Epithelial cell of proximal tubule (primary cell): Measurements from ENCODE around the gene C6orf47. TPM values are rescaled to one million over a fixed set of nuclear protein-coding genes. Genes with fewer than 3 reads are reported as not detected.

Experiments used
- DNase-seq: peaks from one replicate; pipeline ENCODE4 v3.0.0-alpha.2; 2011; ENCODE audit warnings: low read depth
- H3K4me3 ChIP-seq: 2 replicates; pipeline ENCODE4 v1.5.1; 2011; ENCODE audit warnings: low read depth, mild to moderate bottlenecking, low read length
- total RNA-seq: library from RNA; depleted of rRNA; stranded (reverse); fragments of >200 nt; gene quantifications from 2 replicates; pipeline ENCODE4 v1.2.3, GENCODE V29; 2015
- TF ChIP-seq, protein P1 (sequence below): conservative IDR thresholded peaks from 2 replicates; pipeline ENCODE4 v1.5.1; 2012; ENCODE audit warnings: low read depth, mild to moderate bottlenecking, low read length

C6orf47 gene
- total RNA-seq, 1 donor from 2014 or later: 17.2 TPM

DNA sequence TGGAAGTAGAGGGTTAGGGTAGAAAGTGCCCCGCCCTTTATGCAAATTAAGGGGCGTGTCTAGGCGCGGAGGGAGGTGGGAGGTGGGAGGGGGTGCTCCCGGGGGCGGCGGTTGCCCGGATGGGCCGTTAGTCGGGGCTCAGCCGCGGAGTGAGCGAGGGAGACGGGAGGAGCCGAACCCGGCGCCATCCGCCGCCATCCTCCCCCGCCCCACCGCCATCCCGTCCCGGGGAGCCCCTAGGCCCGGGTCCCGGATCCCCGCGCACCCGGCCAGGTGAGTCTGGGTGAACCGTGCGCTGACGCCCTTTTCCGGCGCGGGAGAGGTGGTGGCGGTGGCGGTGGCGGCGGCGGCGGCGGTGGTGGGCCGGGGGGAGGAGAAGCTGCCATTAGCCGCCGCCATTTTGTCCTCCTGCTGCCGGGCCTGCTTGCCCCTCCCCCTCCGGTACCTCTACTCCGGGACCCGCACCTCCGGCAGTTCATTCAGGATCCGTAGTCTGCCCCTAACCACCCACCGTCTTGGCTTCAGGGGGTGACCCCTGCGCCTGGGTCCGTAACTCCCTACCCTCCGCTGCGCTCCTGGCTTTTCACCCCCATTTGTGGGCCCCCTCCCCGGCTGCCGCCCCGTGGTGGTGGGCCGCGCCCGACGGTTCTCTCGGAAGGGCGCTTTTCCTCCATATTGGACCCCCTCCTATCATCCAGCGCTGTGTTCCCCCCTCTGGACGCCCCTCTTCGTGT lies 39.8 kb downstream of the C6orf47 start, which contains the start of gene PRRC2A:
Gene PRRC2A, plus strand, starts transcription at position 130 of the 734 bp plus-strand sequence. CDS start 2,075 bp downstream, outside the sequence.
- H3K4me3 ChIP-seq: peak within 1 kb of the TSS; percentile 94
- DNase-seq: no peak
- TF ChIP-seq, protein P1, sequence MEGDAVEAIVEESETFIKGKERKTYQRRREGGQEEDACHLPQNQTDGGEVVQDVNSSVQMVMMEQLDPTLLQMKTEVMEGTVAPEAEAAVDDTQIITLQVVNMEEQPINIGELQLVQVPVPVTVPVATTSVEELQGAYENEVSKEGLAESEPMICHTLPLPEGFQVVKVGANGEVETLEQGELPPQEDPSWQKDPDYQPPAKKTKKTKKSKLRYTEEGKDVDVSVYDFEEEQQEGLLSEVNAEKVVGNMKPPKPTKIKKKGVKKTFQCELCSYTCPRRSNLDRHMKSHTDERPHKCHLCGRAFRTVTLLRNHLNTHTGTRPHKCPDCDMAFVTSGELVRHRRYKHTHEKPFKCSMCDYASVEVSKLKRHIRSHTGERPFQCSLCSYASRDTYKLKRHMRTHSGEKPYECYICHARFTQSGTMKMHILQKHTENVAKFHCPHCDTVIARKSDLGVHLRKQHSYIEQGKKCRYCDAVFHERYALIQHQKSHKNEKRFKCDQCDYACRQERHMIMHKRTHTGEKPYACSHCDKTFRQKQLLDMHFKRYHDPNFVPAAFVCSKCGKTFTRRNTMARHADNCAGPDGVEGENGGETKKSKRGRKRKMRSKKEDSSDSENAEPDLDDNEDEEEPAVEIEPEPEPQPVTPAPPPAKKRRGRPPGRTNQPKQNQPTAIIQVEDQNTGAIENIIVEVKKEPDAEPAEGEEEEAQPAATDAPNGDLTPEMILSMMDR: no peak

DNA sequence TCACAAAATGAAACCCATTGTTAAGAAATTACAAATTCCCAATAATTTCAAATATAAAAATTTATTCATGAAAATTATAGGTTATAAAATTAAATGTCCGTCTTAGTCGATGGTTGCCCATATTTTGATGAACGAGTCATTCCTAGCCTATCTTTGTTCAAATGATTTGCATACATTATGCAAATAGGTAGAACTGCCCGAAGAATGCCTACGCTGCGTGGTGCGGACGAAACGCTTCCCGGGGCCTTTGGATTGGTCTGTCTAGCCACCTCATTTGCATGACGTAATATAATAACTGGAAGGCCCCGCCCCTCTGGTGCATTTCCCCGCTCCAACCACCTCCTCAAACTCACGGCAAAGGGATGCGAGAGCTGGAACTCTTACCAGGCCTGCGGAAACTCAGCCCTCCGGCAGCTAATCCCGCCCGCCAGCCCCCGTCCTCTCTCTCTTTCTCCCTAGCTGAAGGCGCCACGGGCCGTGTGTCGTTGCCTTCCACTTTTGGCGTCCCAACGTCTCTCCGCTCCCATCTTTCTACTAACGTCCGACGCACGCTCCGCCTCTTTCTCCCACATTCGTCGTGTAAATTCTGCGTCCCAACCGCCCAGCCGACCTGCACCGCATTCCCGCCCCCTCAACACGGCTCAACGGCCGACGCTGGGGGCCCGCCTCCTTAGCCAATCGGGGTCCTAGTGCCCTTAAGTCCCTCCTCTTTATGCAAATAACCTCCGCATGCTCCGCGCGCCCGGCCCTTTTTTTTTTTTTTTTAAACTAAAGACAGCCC lies 40.6 kb downstream of the C6orf47 start:
- peak; percentile 90 for DNase-seq
- H3K4me3 ChIP-seq: peak overlapping the region; percentile 94
- TF ChIP-seq, protein P1: no peak

DNA sequence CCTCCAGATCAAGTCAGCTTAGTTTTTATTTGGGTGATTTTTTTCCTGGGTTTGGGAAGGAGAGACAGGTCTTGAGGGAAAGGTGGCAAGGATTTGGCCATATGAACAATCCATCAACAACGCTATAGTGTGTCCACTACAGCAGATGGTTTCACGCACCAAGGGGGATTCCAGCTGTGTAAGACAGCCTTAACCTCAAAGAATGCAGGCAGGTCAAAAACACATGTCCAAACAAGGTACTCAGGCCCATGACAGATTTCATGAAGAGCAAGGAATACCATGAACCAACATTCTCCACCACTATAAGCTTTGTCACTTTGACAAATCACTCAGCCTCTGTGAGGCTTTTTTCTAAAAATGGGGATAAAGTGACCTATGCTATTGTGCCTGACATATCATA lies 43.6 kb downstream of the C6orf47 start:
- DNase-seq: no peak
- TF ChIP-seq, protein P1: no peak
- H3K4me3 ChIP-seq: no peak overlapping the region

DNA sequence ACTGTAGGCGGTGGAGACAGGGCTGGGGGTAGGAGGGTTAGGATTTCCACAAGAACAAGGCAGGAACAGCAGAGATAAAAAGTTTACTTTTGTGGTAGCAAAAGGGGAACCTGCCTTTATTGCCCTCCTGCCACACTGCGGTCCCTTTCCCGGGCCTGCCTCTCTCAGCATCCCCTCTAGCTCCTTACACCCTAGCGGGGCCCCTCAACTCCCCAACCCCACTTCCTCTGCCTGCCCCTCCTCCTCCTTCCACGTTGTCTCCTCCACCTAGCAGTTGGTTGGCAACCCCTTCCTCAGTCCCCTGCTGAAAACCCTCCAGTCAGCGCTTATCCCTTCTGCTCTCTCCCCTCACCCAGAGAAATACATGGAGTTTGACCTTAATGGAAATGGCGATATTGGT lies 44.8 kb downstream of the C6orf47 start:
- TF ChIP-seq, protein P1: no peak
- DNase-seq: no peak

DNA sequence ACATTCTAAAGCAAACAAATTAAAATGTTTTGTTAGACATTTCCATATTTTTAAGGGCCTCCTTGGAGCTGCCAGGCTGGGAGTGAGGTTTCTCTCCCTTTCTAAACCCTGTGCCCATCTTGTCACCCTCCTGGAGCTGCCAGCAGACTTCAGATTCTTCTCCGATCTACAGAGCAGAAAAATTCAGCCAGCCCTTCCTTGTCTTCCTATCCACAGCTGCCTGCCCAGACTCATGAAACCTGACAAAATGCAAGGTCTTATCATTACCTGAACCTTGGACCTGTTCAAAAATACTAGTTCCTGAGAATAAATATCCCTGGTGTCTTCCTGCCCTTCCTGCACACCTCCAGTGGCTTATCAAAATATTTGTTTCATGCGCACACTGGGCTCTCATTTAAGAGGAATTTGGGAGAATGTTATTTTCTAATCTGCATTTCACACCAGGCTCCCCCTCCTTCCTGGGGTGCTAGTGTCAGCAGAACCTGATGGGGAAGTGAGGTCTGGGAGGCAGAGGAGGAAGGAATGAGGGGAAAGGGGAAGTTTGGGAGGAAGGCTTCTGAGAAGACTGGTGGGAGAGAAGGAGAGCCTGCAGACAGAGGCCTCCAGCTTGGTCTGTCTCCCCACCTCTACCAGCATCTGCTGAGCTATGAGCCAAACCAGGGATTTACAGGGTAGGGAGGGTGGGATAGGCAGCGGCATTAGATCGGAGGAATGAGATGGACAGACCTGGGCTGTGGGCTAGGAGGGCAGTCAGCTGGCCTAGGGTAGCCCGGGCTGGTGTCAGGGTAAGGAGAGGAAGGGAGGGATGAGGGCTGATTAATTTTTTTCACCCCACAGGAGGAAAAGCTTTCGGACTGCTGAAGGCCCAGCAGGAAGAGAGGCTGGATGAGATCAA lies 45.6 kb downstream of the C6orf47 start, which contains the start of gene AIF1:
Gene AIF1, plus strand, starts transcription at position 551 of the 895 bp plus-strand sequence. Its CDS starts 96 bp downstream, at position 647.
- no peak for DNase-seq
- no peak within 1 kb of the TSS for H3K4me3 ChIP-seq
- TF ChIP-seq, protein P1: no peak

More for the DNA sequence above, 44.8 kb downstream of the C6orf47 start:
- no peak overlapping the region for H3K4me3 ChIP-seq

DNA sequence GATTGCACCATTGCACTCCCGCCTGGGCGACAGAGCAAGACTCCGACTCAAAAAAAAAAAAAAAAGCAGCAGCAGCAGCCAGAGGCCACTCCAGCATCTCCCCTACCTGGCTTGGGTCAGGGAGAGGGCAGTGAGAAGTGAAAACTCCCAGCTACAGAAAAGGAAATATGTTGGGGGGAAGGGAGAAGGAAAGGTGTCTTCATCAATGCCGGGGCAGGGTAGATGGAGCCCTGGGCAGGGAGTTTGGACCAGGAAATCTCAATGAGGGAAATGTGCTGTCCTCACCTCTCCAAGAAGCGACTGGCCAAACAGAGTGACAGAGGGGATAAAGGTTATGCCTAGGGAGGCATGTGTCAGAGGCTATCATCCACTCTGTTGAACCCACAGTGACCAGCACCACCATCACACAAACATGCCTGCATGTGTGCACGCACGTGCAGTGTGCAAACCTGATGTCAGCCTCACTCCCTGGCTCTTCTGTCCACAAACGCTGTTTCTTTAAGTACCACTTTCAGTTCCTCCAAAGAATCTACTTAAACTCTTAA lies 46.4 kb downstream of the C6orf47 start:
- no peak overlapping the region for H3K4me3 ChIP-seq

More for the DNA sequence above, 46.4 kb downstream of the C6orf47 start:
- no peak for DNase-seq
- TF ChIP-seq, protein P1: no peak
